Suprapubic skin (tissue), 4 donors: ENCODE measurements around the gene CDYL2.

Experiments
- CTCF ChIP-seq, 2 donors: fragments of 200-600 bp in 1 of 2; fragments of 450-650 bp in 1 of 2; sonication (generic) in 1 of 2; IDR thresholded peaks; one replicate each; pipeline ENCODE4 v1.5.1; 2016 to 2019; ENCODE audit warnings: antibody characterized with exemption in 2 of 2, mild to moderate bottlenecking in 1 of 2, moderate library complexity in 1 of 2
- EP300 ChIP-seq: sonication (generic); formaldehyde crosslinking; IDR thresholded peaks from one replicate; pipeline ENCODE4 v1.6.1; 2017; ENCODE audit warnings: antibody characterized with exemption
- POLR2A ChIP-seq, 2 donors: fragments of 450-650 bp; IDR thresholded peaks; one replicate each; pipeline ENCODE4 v1.6.1; 2017; ENCODE audit warnings: antibody characterized with exemption in 2 of 2, mild to moderate bottlenecking in 2 of 2, moderate library complexity in 2 of 2
- POLR2AphosphoS5 ChIP-seq, 3 donors: sonication (generic); formaldehyde crosslinking; IDR thresholded peaks; one replicate each; pipeline ENCODE4 v1.6.1; 2017; ENCODE audit warnings: antibody characterized with exemption in 3 of 3

- TF ChIP-seq CTCF (IDR thresholded peaks at IDR 0.05) (no peak), POLR2A (IDR thresholded peaks at IDR 0.05) (no peak), POLR2AphosphoS5 (IDR thresholded peaks at IDR 0.05) (no peak), EP300 (no peak)
Observed at GRCh38 chr16:80594756-80595155, 209.6 kb downstream of the CDYL2 start.
